ENCODE results near the gene ZNF750. TPM values are rescaled to one million over a fixed set of nuclear protein-coding genes. Genes with fewer than 3 reads are reported as not detected.

Gene ZNF750
- total RNA-seq, 6 experiments from 2014 or later = not detected

DNA sequence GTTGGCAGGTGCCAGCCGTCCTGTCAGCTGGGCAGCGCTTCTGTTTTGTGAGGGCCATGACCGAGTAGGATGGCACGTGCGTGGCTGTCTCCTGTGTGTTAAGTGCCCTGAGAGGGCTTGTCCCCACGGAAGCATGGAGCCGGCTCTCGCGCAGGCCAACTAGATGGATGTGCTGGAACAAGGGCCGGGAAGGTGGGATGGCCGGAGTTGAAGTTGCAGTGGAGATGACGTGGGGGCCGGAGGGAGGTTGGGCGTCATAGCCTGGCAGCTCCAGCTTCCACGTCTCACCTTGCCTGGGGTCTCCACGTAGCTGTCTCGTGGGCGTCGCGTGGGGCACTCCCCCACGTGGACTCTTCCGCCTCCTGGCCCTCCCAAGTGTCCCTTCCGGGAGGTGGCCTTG lies 60.3 kb downstream of the ZNF750 start:
- no peak for TF ChIP-seq POLR2A (IDR thresholded peaks at IDR 0.05)
- TF ChIP-seq, protein P1, sequence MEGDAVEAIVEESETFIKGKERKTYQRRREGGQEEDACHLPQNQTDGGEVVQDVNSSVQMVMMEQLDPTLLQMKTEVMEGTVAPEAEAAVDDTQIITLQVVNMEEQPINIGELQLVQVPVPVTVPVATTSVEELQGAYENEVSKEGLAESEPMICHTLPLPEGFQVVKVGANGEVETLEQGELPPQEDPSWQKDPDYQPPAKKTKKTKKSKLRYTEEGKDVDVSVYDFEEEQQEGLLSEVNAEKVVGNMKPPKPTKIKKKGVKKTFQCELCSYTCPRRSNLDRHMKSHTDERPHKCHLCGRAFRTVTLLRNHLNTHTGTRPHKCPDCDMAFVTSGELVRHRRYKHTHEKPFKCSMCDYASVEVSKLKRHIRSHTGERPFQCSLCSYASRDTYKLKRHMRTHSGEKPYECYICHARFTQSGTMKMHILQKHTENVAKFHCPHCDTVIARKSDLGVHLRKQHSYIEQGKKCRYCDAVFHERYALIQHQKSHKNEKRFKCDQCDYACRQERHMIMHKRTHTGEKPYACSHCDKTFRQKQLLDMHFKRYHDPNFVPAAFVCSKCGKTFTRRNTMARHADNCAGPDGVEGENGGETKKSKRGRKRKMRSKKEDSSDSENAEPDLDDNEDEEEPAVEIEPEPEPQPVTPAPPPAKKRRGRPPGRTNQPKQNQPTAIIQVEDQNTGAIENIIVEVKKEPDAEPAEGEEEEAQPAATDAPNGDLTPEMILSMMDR (IDR thresholded peaks at IDR 0.05) = no peak
- DNase-seq = no peak
- Histone ChIP-seq H3K36me3 (peaks cover 0 to 5% (median under 1%) of the 10 kb centered on the region in 4 donors), H3K27ac (no peak overlapping the region), H3K9me3 (no peaks in the 10 kb centered on the region), H3K27me3 (no peaks in the 10 kb centered on the region), H3K4me3 (no peak overlapping the region), H3K4me1 (no peaks in the 10 kb centered on the region)
- no peak for ATAC-seq
- intact Hi-C loops (cut with DNase I) = no loop called here
- 96% methylated on average over 5 of the region's 23 CpGs for WGBS (ENCODE audit: insufficient coverage, low coverage, low lambda C conversion rate, missing lambda C conversion rate)

Other genes with a start within 250 kb of the ZNF750 start
- gene WDR45B, start 191.6 kb downstream of the ZNF750 start, total RNA-seq = 10 to 100 TPM; 27.7 to 40.7 (median 31.6) TPM
- 10 to 100 TPM in 3 of 6 experiments, 1 to 10 TPM in 3; 3.7 to 12.5 (median 9.3) TPM for gene RAB40B, start 141.3 kb downstream of the ZNF750 start, total RNA-seq
- 10 to 100 TPM in 4 of 6 experiments, 1 to 10 TPM in 2; 7.6 to 24.8 (median 14.3) TPM for gene FN3KRP, start 123.3 kb downstream of the ZNF750 start, total RNA-seq
- 10 to 100 TPM; 29.6 to 61.6 (median 45.5) TPM for gene FN3K, start 104.4 kb downstream of the ZNF750 start, total RNA-seq
- gene TBCD, start 88.0 kb downstream of the ZNF750 start, total RNA-seq = 10 to 100 TPM; 28.0 to 55.7 (median 41.3) TPM
- gene METRNL, start 239.6 kb upstream of the ZNF750 start, total RNA-seq = 10 to 100 TPM in 1 of 6 experiments, 1 to 10 TPM in 5; 2.3 to 18.6 (median 5.9) TPM